NCI-H187 treated with DMSO at 0.1 percent for 48 hours (cell line): ENCODE measurements around the gene UST.
"Not testable (repeated sequence)": the region's sequence is repeated elsewhere in the genome, so short reads cannot be mapped to it uniquely, and the experiment has no call there.

Experiments used
- DNase-seq: peaks from one replicate; lab custom pipeline; 2025; lab: John Stamatoyannopoulos, UW

Gene UST

GRCh38 chr6:148947621-148948444 is 201.0 kb downstream of the UST start:
- peak; percentile 32 for DNase-seq

- DNase-seq = no peak
Observed at GRCh38 chr6:148951662-148952061, 204.8 kb downstream of the UST start.

DNA sequence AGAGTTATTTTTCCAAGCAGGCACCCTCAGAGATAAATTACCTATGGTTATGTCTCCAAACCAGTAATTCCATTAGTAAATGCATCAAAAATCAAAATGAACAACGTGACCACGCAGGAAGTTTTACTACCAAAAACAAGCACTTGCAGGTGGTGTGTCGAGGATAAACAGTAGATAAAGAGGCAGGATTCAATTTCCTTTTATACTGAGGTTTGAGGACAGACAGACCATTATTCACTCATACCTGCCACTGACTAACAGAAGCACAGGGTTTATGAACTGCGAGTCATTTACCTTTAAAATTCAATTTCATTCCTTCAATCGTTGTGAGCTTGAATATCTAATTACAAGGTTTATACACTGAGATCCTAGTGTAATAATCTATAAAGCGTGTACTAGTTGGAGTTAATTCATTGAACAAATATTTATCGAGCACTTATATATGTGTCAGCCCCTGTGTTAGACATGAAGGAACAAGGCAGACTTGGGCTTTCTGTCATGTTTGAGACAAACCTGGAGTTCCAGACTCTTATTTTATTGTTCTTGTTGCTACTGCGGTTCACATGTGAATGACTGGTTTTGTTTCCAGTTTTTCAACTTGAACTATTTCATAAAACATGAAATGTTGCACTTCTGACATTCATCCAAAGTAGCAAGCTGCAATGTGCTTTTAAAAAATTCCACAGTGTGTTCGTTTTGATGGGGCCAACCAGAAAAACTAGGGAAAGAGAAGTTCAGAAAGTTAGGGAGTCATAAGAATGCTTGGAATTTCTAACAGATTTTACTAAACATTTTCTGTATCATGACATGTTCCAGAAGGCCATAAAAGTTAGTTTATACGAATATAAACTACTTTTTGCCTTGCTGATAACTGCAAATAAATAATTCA is 205.6 kb downstream of the UST start:
- no peak for DNase-seq

GRCh38 chr6:148954461-148954860 is 207.6 kb downstream of the UST start:
- no peak for DNase-seq

- DNase-seq = no peak
Observed at GRCh38 chr6:148954934-148955333, 208.1 kb downstream of the UST start.

DNA sequence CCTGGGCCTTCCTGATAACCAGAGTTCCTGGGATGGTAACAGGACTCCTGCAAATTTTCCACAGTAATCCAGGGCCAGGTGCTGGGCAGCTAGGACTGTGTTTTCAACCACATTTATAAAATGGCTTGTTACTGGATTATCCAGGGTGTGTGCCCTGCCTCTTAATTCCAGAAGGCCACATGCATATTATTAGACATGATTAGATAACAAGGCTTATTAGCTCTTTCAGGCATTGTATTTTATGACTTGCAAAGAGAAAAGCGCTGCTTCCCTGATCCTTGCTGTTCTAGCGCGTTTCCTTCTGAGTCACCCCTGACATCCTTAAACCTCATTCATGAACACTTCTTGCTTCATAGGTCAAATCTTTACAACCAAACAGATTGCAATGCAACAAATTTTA is 208.6 kb downstream of the UST start:
- DNase-seq = no peak

- not testable (repeated sequence) for DNase-seq
Observed at GRCh38 chr6:148956163-148956562, 209.3 kb downstream of the UST start.

DNA sequence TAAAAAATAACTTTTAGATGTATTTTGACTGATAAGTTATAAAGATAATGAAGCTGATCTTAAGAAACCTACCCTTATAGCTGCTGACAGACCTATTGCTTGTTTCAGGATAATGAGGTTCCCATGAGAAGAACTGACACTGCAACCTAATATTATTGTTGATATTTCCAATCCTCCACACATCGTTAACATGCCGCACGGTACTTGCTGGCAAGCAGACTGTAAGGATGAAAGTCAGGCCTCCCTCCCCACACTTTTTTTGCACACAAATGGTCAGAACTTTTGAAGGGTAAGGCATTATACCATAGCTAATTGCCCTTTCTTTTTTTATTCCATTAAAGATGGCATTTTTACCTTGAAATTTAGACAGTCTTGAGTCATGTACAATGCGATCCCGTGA is 210.9 kb downstream of the UST start:
- DNase-seq = no peak

DNA sequence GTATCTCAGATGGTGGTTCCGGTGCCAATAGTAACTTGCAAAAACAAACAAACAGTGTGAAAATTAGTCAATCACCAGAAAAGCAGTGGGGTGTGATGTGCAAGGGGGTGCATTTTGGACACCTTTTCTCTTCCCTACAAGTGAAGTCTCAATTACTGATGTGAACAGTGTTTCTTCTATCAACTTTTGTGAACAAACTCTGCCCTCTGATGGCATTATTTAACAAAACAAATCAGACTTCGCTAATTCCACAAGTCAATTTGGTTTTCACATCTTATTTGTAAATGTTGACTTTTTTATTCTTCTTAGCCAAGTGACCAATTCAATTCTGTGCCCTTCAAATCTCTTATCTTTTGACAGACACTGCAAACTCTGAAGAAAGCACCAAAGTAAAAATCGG is 212.2 kb downstream of the UST start:
- no peak for DNase-seq

GRCh38 chr6:148959501-148959900 is 212.7 kb downstream of the UST start:
- DNase-seq = no peak

DNA sequence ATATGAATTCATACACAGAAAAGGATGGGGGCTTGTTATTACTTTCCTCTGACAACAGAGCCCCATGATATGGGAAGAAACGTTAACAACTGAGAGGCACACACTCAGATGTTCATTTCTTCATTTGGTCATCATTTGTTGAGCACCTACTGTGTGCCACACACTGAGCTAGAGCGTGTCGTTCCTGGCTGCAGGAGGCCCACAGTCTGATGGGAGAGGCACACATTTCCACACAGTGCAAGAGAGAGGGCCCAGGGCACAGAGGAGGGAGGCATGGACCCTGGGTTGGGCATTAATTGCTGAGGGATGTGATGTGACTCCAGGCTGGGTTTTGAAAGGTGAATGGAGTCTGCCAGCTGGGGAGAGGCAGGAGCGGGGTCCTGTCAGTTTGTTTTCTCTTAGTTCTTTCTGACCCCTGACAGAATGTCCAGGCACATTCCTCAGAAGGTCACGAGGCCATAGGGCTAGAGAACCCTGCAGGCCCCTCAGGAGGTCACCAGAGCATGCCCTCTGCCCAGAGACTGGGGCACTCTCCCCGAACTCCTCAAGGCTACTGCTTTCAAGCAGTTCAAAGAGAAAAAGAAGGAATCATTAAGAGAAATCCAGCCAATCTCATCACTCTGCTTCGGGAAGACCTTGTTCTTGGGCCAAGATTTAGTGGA is 216.2 kb downstream of the UST start:
- DNase-seq = no peak

DNA sequence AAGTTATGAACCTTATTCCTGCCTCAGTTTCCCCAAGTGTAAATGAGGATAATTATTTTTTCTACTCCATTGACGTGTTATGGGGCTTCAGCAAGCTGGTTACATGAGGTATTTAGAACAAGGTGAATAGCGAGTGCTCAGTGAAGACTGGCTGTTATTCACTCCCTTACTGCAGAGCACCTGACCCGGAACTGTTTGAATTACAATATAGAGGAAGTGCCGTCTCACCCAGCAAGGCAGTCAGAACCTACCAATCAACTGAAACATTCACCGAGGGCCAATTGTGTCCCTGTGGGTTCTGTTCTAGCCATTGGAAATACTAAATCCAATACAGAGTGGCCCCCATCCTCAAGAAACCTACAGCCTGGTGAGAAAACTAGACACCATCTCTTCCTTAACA is 216.9 kb downstream of the UST start:
- DNase-seq = no peak

DNA sequence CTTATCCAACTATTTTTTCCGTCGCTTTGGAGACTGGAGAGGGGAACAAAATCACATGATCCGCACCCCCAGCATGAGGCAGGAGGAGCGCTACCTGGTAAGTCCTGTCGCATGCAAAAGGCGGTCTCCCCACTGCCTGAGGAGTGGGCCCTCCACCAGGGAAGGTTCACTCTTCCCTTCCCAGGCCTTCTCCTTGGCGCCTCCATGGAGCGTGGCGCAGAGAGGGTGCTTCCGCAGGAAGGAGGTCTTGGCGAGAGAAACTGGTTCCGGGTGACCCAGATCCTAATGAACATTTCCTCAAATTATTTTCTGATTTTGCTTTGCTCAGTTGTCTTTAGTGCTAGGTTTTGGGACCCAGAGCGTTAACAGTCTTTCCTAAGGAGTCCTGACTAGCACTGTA is 217.6 kb downstream of the UST start:
- no peak for DNase-seq

DNA sequence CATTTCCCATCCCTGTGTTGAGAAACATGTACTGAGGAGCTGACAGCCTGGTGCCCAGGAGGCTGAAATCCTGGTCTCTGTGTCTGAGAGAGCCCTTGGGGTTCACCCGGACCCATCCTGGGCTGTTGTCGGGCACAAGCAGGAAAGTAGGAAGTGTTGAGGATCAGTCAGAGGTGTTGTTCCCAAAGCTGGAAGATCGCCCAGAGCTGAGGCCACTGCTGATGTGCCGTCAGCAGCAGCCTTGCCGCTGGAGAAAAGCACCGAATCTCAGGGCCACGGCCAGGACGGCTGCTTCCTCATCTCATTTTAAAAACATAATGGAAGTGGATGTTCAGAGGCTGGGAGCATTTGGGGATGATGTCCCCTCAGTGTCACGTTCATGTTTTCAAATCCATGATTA is 218.5 kb downstream of the UST start:
- DNase-seq = no peak

- no peak for DNase-seq
Observed at GRCh38 chr6:148967011-148967520, 220.2 kb downstream of the UST start.

- no peak for DNase-seq
Observed at GRCh38 chr6:148967541-148967956, 220.7 kb downstream of the UST start.

DNA sequence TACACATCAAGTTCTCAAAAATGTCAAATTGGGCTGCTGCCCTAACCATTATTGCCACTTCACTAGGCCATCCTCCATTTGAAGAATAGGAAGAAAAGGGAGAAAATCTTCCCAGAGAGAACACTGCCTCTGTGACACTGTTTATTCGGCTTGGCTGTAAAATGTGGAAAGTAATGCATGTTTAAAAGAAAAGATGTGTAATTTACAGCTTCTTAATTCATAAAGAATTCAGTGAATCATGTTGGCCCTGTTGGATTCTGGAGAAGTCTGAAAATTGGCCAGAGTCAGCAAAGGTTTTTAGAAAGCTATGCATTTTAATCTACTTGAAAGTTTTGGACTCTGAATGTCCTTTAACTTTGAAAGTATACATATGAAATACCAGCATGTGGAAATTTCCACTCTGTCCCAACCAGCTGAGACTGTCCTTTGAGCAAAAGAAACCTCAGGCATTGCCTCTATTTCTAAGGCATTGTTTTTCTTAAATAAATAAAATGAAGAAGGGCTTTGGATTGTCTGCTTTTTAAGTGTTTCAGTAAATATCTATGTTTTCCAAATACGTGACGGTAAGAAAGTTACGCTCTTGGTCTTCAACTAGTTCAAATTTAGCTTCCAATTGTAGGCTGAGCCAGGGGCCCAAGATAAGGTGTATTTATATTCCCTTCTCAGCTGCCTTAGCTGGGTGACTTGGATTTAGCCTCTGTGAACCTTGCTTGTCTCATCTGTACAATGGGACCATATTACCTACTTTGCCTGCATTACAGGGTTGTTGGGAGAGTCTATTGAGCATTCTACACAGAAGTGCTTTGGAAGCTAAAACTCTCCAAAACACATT is 222.2 kb downstream of the UST start:
- DNase-seq = no peak

GRCh38 chr6:148969603-148970061 is 222.8 kb downstream of the UST start:
- DNase-seq = peak; percentile 64

- DNase-seq = no peak
Observed at GRCh38 chr6:148971031-148971927, 224.4 kb downstream of the UST start.

DNA sequence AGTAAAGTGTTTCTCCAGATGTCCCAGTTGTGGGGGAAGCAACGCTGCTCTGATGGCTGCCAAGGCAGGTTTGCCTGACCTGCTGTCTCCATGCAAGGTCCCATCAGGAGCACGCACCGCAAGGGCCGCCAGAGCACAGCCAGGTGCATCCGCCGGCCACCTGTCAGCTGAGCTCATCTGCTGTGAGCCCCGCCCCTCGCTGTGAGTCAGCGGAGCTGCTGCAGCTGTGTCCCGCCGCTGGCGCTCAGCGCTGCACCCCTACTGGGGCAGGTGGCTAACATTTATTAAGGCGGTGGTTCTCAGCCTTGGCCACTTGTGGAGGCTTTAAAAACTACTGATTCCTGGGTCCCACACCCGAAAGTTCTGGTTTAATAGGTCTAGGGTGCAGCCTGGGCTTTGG is 225.7 kb downstream of the UST start:
- peak; percentile 50 for DNase-seq
